Activated naive CD8-positive, alpha-beta T cell (primary cell): Measurements from ENCODE around the gene SKIL.

Source experiments
- H3K27ac Mint-ChIP-seq: one replicate; pipeline ENCODE4 v1.8.0; 2021; ENCODE audit warnings: mixed read lengths
- H3K27me3 Mint-ChIP-seq: one replicate; pipeline ENCODE4 v1.8.0; 2021; ENCODE audit warnings: mixed read lengths
- H3K36me3 Mint-ChIP-seq: one replicate; pipeline ENCODE4 v1.8.0; 2021; ENCODE audit warnings: mixed read lengths
- H3K4me1 Mint-ChIP-seq: one replicate; pipeline ENCODE4 v1.8.0; 2021; ENCODE audit warnings: low read depth, mixed read lengths
- H3K4me3 Mint-ChIP-seq: one replicate; pipeline ENCODE4 v1.8.0; 2021; ENCODE audit warnings: mild to moderate bottlenecking, mixed read lengths
- H3K9me3 Mint-ChIP-seq: one replicate; pipeline ENCODE4 v1.8.0; 2021; ENCODE audit warnings: low read depth, mixed read lengths

SKIL gene

GRCh38 chr3:170432416-170432815 is 74.9 kb downstream of the SKIL start:
- Mint-ChIP-seq H3K4me1 (peaks cover 17% of the 10 kb centered on the region), H3K9me3 (no peaks in the 10 kb centered on the region), H3K4me3 (no peak overlapping the region), H3K27ac (no peak overlapping the region), H3K27me3 (no peaks in the 10 kb centered on the region), H3K36me3 (no peaks in the 10 kb centered on the region)

GRCh38 chr3:170436697-170437096 is 79.2 kb downstream of the SKIL start:
- no peak overlapping the region for H3K4me3 Mint-ChIP-seq
- no peak overlapping the region for H3K27ac Mint-ChIP-seq
- peaks cover 3% of the 10 kb centered on the region for H3K27me3 Mint-ChIP-seq
- no peaks in the 10 kb centered on the region for H3K4me1 Mint-ChIP-seq
- H3K9me3 Mint-ChIP-seq: no peaks in the 10 kb centered on the region
- no peaks in the 10 kb centered on the region for H3K36me3 Mint-ChIP-seq

- H3K9me3 Mint-ChIP-seq: no peaks in the 10 kb centered on the region
- no peak overlapping the region for H3K27ac Mint-ChIP-seq
- H3K36me3 Mint-ChIP-seq: no peaks in the 10 kb centered on the region
Observed at GRCh38 chr3:170437176-170437575, 79.7 kb downstream of the SKIL start.

GRCh38 chr3:170437696-170438407 is 80.3 kb downstream of the SKIL start:
- Mint-ChIP-seq H3K27ac (no peak overlapping the region), H3K36me3 (no peaks in the 10 kb centered on the region), H3K4me1 (no peaks in the 10 kb centered on the region), H3K27me3 (peaks cover 3% of the 10 kb centered on the region), H3K9me3 (no peaks in the 10 kb centered on the region), H3K4me3 (no peak overlapping the region)

More at GRCh38 chr3:170437176-170437575, 79.7 kb downstream of the SKIL start:
- no peak overlapping the region for H3K4me3 Mint-ChIP-seq
- no peaks in the 10 kb centered on the region for H3K4me1 Mint-ChIP-seq
- peaks cover 3% of the 10 kb centered on the region for H3K27me3 Mint-ChIP-seq

GRCh38 chr3:170438836-170439235 is 81.3 kb downstream of the SKIL start:
- Mint-ChIP-seq H3K4me3 (no peak overlapping the region), H3K27me3 (peaks cover 3% of the 10 kb centered on the region), H3K27ac (no peak overlapping the region), H3K4me1 (no peaks in the 10 kb centered on the region), H3K36me3 (no peaks in the 10 kb centered on the region), H3K9me3 (no peaks in the 10 kb centered on the region)

- no peak overlapping the region for H3K4me3 Mint-ChIP-seq
- no peaks in the 10 kb centered on the region for H3K4me1 Mint-ChIP-seq
- H3K27ac Mint-ChIP-seq: no peak overlapping the region
- no peaks in the 10 kb centered on the region for H3K9me3 Mint-ChIP-seq
- H3K27me3 Mint-ChIP-seq: peaks cover 7% of the 10 kb centered on the region
- no peaks in the 10 kb centered on the region for H3K36me3 Mint-ChIP-seq
Observed at GRCh38 chr3:170440344-170440743, 82.8 kb downstream of the SKIL start.

GRCh38 chr3:170441412-170441811 is 83.9 kb downstream of the SKIL start:
- H3K27ac Mint-ChIP-seq: no peak overlapping the region
- peaks cover 7% of the 10 kb centered on the region for H3K27me3 Mint-ChIP-seq
- no peaks in the 10 kb centered on the region for H3K4me1 Mint-ChIP-seq
- H3K4me3 Mint-ChIP-seq: no peak overlapping the region
- H3K9me3 Mint-ChIP-seq: no peaks in the 10 kb centered on the region
- H3K36me3 Mint-ChIP-seq: no peaks in the 10 kb centered on the region

GRCh38 chr3:170442947-170443346 is 85.4 kb downstream of the SKIL start:
- Mint-ChIP-seq H3K27me3 (peaks cover 7% of the 10 kb centered on the region), H3K4me3 (no peak overlapping the region), H3K27ac (no peak overlapping the region), H3K9me3 (no peaks in the 10 kb centered on the region), H3K36me3 (no peaks in the 10 kb centered on the region), H3K4me1 (no peaks in the 10 kb centered on the region)

GRCh38 chr3:170443457-170443856 is 85.9 kb downstream of the SKIL start:
- no peak overlapping the region for H3K27ac Mint-ChIP-seq
- no peaks in the 10 kb centered on the region for H3K4me1 Mint-ChIP-seq
- H3K4me3 Mint-ChIP-seq: no peak overlapping the region
- peaks cover 7% of the 10 kb centered on the region for H3K27me3 Mint-ChIP-seq
- H3K36me3 Mint-ChIP-seq: no peaks in the 10 kb centered on the region
- no peaks in the 10 kb centered on the region for H3K9me3 Mint-ChIP-seq
